ENCODE data around the gene TNNT3. TPM values are rescaled to one million over a fixed set of nuclear protein-coding genes. Genes with fewer than 3 reads are reported as not detected.
"Not testable (repeated sequence)": the region's sequence is repeated elsewhere in the genome, so short reads cannot be mapped to it uniquely, and the experiment has no call there.

TNNT3 gene
- total RNA-seq, 1 donor from 2014 or later, result not detected

- no peak overlapping the region for H3K4me3 Mint-ChIP-seq (ENCODE audit: unreplicated experiment)
- H3K4me1 Mint-ChIP-seq (ENCODE audit: unreplicated experiment), result no peaks in the 10 kb centered on the region
- no peak for DNase-seq (ENCODE audit: low spot score)
- H3K9me3 Mint-ChIP-seq (ENCODE audit: unreplicated experiment), result no peaks in the 10 kb centered on the region
- no peak for TF ChIP-seq CTCF (IDR thresholded peaks at IDR 0.05; ENCODE audit: unreplicated experiment)
- H3K27me3 Mint-ChIP-seq (ENCODE audit: unreplicated experiment), result peaks cover 14% of the 10 kb centered on the region
- H3K36me3 Mint-ChIP-seq (ENCODE audit: low read depth, unreplicated experiment), result no peaks in the 10 kb centered on the region
- no peak overlapping the region for H3K27ac Mint-ChIP-seq (ENCODE audit: unreplicated experiment)
Measured at GRCh38 chr11:1872267-1872985, 47.1 kb upstream of the TNNT3 start.

- H3K27ac Mint-ChIP-seq (ENCODE audit: unreplicated experiment), result no peak overlapping the region
- H3K4me1 Mint-ChIP-seq (ENCODE audit: unreplicated experiment), result no peaks in the 10 kb centered on the region
- H3K4me3 Mint-ChIP-seq (ENCODE audit: unreplicated experiment), result no peak overlapping the region
- peaks cover 14% of the 10 kb centered on the region for H3K27me3 Mint-ChIP-seq (ENCODE audit: unreplicated experiment)
- TF ChIP-seq CTCF (IDR thresholded peaks at IDR 0.05; ENCODE audit: unreplicated experiment), result no peak
- DNase-seq (ENCODE audit: low spot score), result no peak
- no peaks in the 10 kb centered on the region for H3K36me3 Mint-ChIP-seq (ENCODE audit: low read depth, unreplicated experiment)
- H3K9me3 Mint-ChIP-seq (ENCODE audit: unreplicated experiment), result no peaks in the 10 kb centered on the region
Measured at GRCh38 chr11:1873048-1873812, 46.3 kb upstream of the TNNT3 start.

- not testable (repeated sequence) for H3K27ac Mint-ChIP-seq (ENCODE audit: unreplicated experiment); H3K36me3 Mint-ChIP-seq (ENCODE audit: low read depth, unreplicated experiment); H3K9me3 Mint-ChIP-seq (ENCODE audit: unreplicated experiment); H3K4me3 Mint-ChIP-seq (ENCODE audit: unreplicated experiment); H3K4me1 Mint-ChIP-seq (ENCODE audit: unreplicated experiment); DNase-seq (ENCODE audit: low spot score)
- peaks cover 14% of the 10 kb centered on the region for H3K27me3 Mint-ChIP-seq (ENCODE audit: unreplicated experiment)
Measured at GRCh38 chr11:1873813-1874150, 45.7 kb upstream of the TNNT3 start.

GRCh38 chr11:1874441-1875092 is 44.9 kb upstream of the TNNT3 start:
- not testable (repeated sequence) for DNase-seq (ENCODE audit: low spot score); H3K4me1 Mint-ChIP-seq (ENCODE audit: unreplicated experiment); H3K9me3 Mint-ChIP-seq (ENCODE audit: unreplicated experiment); H3K27ac Mint-ChIP-seq (ENCODE audit: unreplicated experiment); H3K4me3 Mint-ChIP-seq (ENCODE audit: unreplicated experiment); H3K36me3 Mint-ChIP-seq (ENCODE audit: low read depth, unreplicated experiment)
- peaks cover 12% of the 10 kb centered on the region for H3K27me3 Mint-ChIP-seq (ENCODE audit: unreplicated experiment)

GRCh38 chr11:1875093-1875850 is 44.2 kb upstream of the TNNT3 start:
- Mint-ChIP-seq H3K27ac (ENCODE audit: unreplicated experiment) (no peak overlapping the region), H3K4me3 (ENCODE audit: unreplicated experiment) (no peak overlapping the region), H3K36me3 (ENCODE audit: low read depth, unreplicated experiment) (no peaks in the 10 kb centered on the region), H3K27me3 (ENCODE audit: unreplicated experiment) (peaks cover 10% of the 10 kb centered on the region), H3K4me1 (ENCODE audit: unreplicated experiment) (no peaks in the 10 kb centered on the region), H3K9me3 (ENCODE audit: unreplicated experiment) (no peaks in the 10 kb centered on the region)
- no peak for DNase-seq (ENCODE audit: low spot score)
- no peak for TF ChIP-seq CTCF (IDR thresholded peaks at IDR 0.05; ENCODE audit: unreplicated experiment)

- H3K9me3 Mint-ChIP-seq (ENCODE audit: unreplicated experiment); H3K27ac Mint-ChIP-seq (ENCODE audit: unreplicated experiment); H3K4me3 Mint-ChIP-seq (ENCODE audit: unreplicated experiment); DNase-seq (ENCODE audit: low spot score); H3K4me1 Mint-ChIP-seq (ENCODE audit: unreplicated experiment); H3K27me3 Mint-ChIP-seq (ENCODE audit: unreplicated experiment); H3K36me3 Mint-ChIP-seq (ENCODE audit: low read depth, unreplicated experiment): not testable (repeated sequence)
Measured at GRCh38 chr11:1875851-1876301, 43.6 kb upstream of the TNNT3 start.

Measured in endothelial cell (in vitro differentiated cells).